GM21515 (cell line): ENCODE measurements around the gene SYP.
"Not testable (repeated sequence)": the region's sequence is repeated elsewhere in the genome, so short reads cannot be mapped to it uniquely, and the experiment has no call there.

Experiments
- ATAC-seq: cut with Tn5 transposase; IDR thresholded peaks from one replicate; pipeline ENCODE4 v1.9.1; 2021; ENCODE audit not compliant: unreplicated experiment

The SYP gene

GRCh38 chrX:49171752-49172279 is 28.2 kb downstream of the SYP start, which contains the start of gene PLP2:
PLP2 (plus strand) TSS chrX:49171898; CDS start chrX:49172001, 103 bp downstream.
- peak; percentile 32 for ATAC-seq

- no peak for ATAC-seq
These were observed 32.3 kb downstream of the SYP start for GRCh38 chrX:49167740-49168108.

- no peak for ATAC-seq
These were observed 32.9 kb downstream of the SYP start for GRCh38 chrX:49166914-49167739.

GRCh38 chrX:49165901-49166881 is 33.8 kb downstream of the SYP start:
- ATAC-seq, result no peak

GRCh38 chrX:49164589-49165360 is 35.2 kb downstream of the SYP start:
- no peak for ATAC-seq

- ATAC-seq, result peak; percentile 62
These were observed 36.2 kb downstream of the SYP start for GRCh38 chrX:49163555-49164419.

- ATAC-seq, result no peak
These were observed 37.4 kb downstream of the SYP start, which contains the start of gene MAGIX for GRCh38 chrX:49162620-49163019. MAGIX (plus strand) TSS chrX:49162758; CDS start chrX:49162890, 132 bp downstream.

- ATAC-seq, result no peak
These were observed 38.4 kb downstream of the SYP start for GRCh38 chrX:49161632-49162031.

GRCh38 chrX:49160908-49161307 is 39.1 kb downstream of the SYP start:
- no peak for ATAC-seq

GRCh38 chrX:49157194-49157593 is 42.8 kb downstream of the SYP start:
- ATAC-seq, result no peak

- peak; percentile 90 for ATAC-seq
These were observed 43.8 kb downstream of the SYP start for GRCh38 chrX:49155900-49156837.

GRCh38 chrX:49155243-49155899 is 44.6 kb downstream of the SYP start:
- no peak for ATAC-seq

GRCh38 chrX:49153467-49153866 is 46.5 kb downstream of the SYP start:
- no peak for ATAC-seq

GRCh38 chrX:49149291-49149690 is 50.7 kb downstream of the SYP start:
- not testable (repeated sequence) for ATAC-seq

GRCh38 chrX:49148390-49149100 is 51.4 kb downstream of the SYP start:
- ATAC-seq, result not testable (repeated sequence)

- ATAC-seq, result no peak
These were observed 52.1 kb downstream of the SYP start for GRCh38 chrX:49147936-49148335.

GRCh38 chrX:49147282-49147681 is 52.7 kb downstream of the SYP start:
- ATAC-seq, result no peak
